Measurements from ENCODE around the gene IL4R. TPM values are rescaled to one million over a fixed set of nuclear protein-coding genes. Genes with fewer than 3 reads are reported as not detected.

The IL4R gene
- total and polyA plus RNA-seq, 2 experiments from 2014 or later, result 6.4 to 17.6 TPM

- no peaks in the 10 kb centered on the region for H4K20me1 ChIP-seq (replicated peaks; ENCODE audit: insufficient read depth)
- H3K36me3 ChIP-seq (ENCODE audit: insufficient read depth), result no peaks in the 10 kb centered on the region
- Mint-ChIP-seq H3K36me3 (ENCODE audit: low read depth) (peaks cover 5% of the 10 kb centered on the region), H3K9me3 (peaks cover 11% of the 10 kb centered on the region; the same call in 2 of the 3 replicates), H3K27ac (no peak overlapping the region), H3K27me3 (ENCODE audit: insufficient read depth, low read depth, poor library complexity) (peaks cover 9% of the 10 kb centered on the region), H3K4me1 (no peaks in the 10 kb centered on the region), H3K4me3 (no peak overlapping the region)
- TF ChIP-seq ZNF331 (CRISPR knock-in tag; IDR thresholded peaks at IDR 0.05; ENCODE audit: low read depth), result no peak
- TF ChIP-seq POLR2AphosphoS5 (IDR thresholded peaks at IDR 0.05; ENCODE audit: low read depth), result no peak
- no peak for TF ChIP-seq EZH2 (IDR thresholded peaks at IDR 0.05; ENCODE audit: low read depth, unreplicated experiment)
- TF ChIP-seq ETS1 (IDR thresholded peaks at IDR 0.05), result no peak
- no peak for TF ChIP-seq JUNB (IDR thresholded peaks at IDR 0.05; ENCODE audit: unreplicated experiment)
- TF ChIP-seq ZNF462 (CRISPR knock-in tag; IDR thresholded peaks at IDR 0.05), result no peak
- TF ChIP-seq CREB1 (CRISPR knock-in tag; IDR thresholded peaks at IDR 0.05; ENCODE audit: low read depth), result no peak
- TF ChIP-seq ZNF114 (CRISPR knock-in tag; IDR thresholded peaks at IDR 0.05), result no peak
- TF ChIP-seq STAT1 (IDR thresholded peaks at IDR 0.05; ENCODE audit: unreplicated experiment), result no peak
- no peak for TF ChIP-seq NANOG (IDR thresholded peaks at IDR 0.05; ENCODE audit: borderline replicate concordance)
- TF ChIP-seq, protein P1, sequence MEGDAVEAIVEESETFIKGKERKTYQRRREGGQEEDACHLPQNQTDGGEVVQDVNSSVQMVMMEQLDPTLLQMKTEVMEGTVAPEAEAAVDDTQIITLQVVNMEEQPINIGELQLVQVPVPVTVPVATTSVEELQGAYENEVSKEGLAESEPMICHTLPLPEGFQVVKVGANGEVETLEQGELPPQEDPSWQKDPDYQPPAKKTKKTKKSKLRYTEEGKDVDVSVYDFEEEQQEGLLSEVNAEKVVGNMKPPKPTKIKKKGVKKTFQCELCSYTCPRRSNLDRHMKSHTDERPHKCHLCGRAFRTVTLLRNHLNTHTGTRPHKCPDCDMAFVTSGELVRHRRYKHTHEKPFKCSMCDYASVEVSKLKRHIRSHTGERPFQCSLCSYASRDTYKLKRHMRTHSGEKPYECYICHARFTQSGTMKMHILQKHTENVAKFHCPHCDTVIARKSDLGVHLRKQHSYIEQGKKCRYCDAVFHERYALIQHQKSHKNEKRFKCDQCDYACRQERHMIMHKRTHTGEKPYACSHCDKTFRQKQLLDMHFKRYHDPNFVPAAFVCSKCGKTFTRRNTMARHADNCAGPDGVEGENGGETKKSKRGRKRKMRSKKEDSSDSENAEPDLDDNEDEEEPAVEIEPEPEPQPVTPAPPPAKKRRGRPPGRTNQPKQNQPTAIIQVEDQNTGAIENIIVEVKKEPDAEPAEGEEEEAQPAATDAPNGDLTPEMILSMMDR (conservative IDR thresholded peaks at IDR 0.05; ENCODE audit: low read depth in 2 of 2), result no peak
- TF ChIP-seq REST (IDR thresholded peaks at IDR 0.05; ENCODE audit: unreplicated experiment), result no peak
- no peak for TF ChIP-seq EZH2phosphoT487 (IDR thresholded peaks at IDR 0.05; ENCODE audit: unreplicated experiment)
- ATAC-seq (no peak), DNase-seq (ENCODE audit: low spot score) (no peak)
- H2AFZ ChIP-seq, result no peak overlapping the region
- no peaks in the 10 kb centered on the region for H3K4me1 ChIP-seq (ENCODE audit: insufficient read depth)
- no peak overlapping the region for H3K4me3 ChIP-seq
- no peaks in the 10 kb centered on the region for H3K79me2 ChIP-seq (replicated peaks; ENCODE audit: insufficient read depth)
- H3K27me3 ChIP-seq (ENCODE audit: insufficient read depth), result no peaks in the 10 kb centered on the region
- no peaks in the 10 kb centered on the region for H3K9me2 ChIP-seq (ENCODE audit: insufficient read depth)
- no peaks in the 10 kb centered on the region for H3F3A ChIP-seq (replicated peaks; ENCODE audit: low read depth)
- H3K4me2 ChIP-seq, result no peak overlapping the region
- H3K27ac ChIP-seq (ENCODE audit: low read depth), result no peak overlapping the region
Measured at GRCh38 chr16:27305839-27306442, 7.8 kb upstream of the IL4R start.

All from GM23338 (cell line).